ENCODE data around the gene WASL. TPM values are rescaled to one million over a fixed set of nuclear protein-coding genes. Genes with fewer than 3 reads are reported as not detected.

Gene WASL
- total RNA-seq, 6 experiments from 2014 or later = 22.7 to 27.6 (median 26.5) TPM

DNA sequence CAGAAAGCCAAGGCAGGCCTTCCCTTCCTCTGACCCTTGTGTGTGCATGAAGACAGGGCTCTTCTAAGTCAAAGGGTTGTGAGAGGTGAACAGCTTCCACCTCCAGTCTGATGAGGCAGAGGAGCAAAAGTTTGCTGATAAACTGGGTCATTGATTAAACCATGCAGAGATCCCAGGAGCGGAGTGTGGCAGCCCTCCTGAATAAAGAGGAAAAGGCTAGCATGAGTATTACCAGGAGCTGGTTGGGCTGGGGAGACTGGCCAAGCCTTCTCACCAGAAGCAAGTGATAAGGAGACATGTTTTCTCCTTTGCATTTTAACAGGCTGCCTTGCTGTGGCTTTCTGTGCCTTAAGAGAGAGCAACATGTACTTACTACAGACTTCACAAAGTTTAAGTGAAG, 82.9 kb downstream of the WASL start:
- Mint-ChIP-seq H3K36me3 (ENCODE audit: low read depth) (no peaks in the 10 kb centered on the region), H3K4me1 (ENCODE audit: low read depth) (no peaks in the 10 kb centered on the region), H3K27ac (no peak overlapping the region), H3K9me3 (no peaks in the 10 kb centered on the region), H3K4me3 (no peak overlapping the region), H3K27me3 (ENCODE audit: insufficient read depth) (peaks cover 23% of the 10 kb centered on the region)
- TF ChIP-seq, protein P1, sequence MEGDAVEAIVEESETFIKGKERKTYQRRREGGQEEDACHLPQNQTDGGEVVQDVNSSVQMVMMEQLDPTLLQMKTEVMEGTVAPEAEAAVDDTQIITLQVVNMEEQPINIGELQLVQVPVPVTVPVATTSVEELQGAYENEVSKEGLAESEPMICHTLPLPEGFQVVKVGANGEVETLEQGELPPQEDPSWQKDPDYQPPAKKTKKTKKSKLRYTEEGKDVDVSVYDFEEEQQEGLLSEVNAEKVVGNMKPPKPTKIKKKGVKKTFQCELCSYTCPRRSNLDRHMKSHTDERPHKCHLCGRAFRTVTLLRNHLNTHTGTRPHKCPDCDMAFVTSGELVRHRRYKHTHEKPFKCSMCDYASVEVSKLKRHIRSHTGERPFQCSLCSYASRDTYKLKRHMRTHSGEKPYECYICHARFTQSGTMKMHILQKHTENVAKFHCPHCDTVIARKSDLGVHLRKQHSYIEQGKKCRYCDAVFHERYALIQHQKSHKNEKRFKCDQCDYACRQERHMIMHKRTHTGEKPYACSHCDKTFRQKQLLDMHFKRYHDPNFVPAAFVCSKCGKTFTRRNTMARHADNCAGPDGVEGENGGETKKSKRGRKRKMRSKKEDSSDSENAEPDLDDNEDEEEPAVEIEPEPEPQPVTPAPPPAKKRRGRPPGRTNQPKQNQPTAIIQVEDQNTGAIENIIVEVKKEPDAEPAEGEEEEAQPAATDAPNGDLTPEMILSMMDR (IDR thresholded peaks at IDR 0.05) = no peak
- DNase-seq = no peak

DNA sequence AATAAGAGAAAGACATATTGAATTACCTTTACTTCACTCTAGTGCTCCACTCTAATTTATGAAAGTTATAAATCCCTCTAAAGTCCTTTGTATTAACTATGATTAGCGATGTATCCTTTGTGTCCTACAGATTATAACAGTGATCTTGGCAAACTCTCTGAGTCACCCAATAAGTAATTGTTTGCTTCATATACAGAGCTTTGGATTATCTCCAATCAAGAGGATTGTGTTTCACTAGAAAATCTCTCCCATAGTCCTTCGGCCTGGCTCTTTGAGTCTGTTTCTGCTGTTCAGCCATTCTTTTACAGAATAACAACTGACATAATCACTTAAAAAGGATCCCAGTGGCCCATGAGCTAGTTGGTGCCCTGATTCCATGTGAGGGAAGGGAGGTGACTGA, 83.6 kb downstream of the WASL start:
- H3K9me3 Mint-ChIP-seq = no peaks in the 10 kb centered on the region
- no peak overlapping the region for H3K4me3 Mint-ChIP-seq
- no peaks in the 10 kb centered on the region for H3K36me3 Mint-ChIP-seq (ENCODE audit: low read depth)
- H3K27ac Mint-ChIP-seq = no peak overlapping the region
- TF ChIP-seq, protein P1 (IDR thresholded peaks at IDR 0.05) = no peak
- no peaks in the 10 kb centered on the region for H3K4me1 Mint-ChIP-seq (ENCODE audit: low read depth)
- no peak for DNase-seq
- peaks cover 27% of the 10 kb centered on the region for H3K27me3 Mint-ChIP-seq (ENCODE audit: insufficient read depth)

DNA sequence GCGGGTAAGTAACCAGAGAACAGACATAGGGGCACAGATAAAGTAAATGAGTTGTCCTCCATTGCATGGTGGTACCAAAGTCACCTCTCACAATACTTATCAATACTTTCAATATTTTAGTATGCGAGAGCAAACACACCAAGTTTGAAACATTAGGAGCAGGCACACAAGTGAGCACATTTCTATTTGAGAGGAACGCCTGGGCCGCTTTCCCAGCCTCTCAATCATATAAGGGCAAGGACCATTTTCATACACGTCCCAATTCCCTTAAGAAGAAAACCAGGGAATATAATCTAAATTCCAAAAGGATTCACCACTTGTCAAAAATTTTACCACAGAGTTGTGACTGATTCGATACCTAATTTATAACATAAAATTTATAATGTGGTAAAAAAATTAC, 85.6 kb downstream of the WASL start:
- no peak for DNase-seq
- H3K27ac Mint-ChIP-seq = no peak overlapping the region
- no peaks in the 10 kb centered on the region for H3K9me3 Mint-ChIP-seq
- H3K36me3 Mint-ChIP-seq (ENCODE audit: low read depth) = no peaks in the 10 kb centered on the region
- H3K4me1 Mint-ChIP-seq (ENCODE audit: low read depth) = no peaks in the 10 kb centered on the region
- TF ChIP-seq, protein P1 (IDR thresholded peaks at IDR 0.05) = no peak
- no peak overlapping the region for H3K4me3 Mint-ChIP-seq
- peaks cover 27% of the 10 kb centered on the region for H3K27me3 Mint-ChIP-seq (ENCODE audit: insufficient read depth)

DNA sequence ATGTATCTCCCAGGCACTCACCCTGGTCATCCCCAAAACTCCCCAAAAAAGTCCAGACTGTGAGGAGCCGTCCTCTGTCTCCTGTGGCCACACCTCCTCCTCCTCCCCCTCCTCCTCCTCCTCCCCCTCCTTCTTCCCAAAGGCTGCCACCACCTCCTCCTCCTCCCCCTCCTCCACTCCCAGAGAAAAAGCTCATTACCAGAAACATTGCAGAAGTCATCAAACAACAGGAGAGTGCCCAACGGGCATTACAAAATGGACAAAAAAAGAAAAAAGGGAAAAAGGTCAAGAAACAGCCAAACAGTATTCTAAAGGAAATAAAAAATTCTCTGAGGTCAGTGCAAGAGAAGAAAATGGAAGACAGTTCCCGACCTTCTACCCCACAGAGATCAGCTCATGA, 86.0 kb downstream of the WASL start:
- DNase-seq = no peak
- H3K27me3 Mint-ChIP-seq (ENCODE audit: insufficient read depth) = peaks cover 29% of the 10 kb centered on the region
- H3K27ac Mint-ChIP-seq = no peak overlapping the region
- TF ChIP-seq, protein P1 (IDR thresholded peaks at IDR 0.05) = no peak
- no peaks in the 10 kb centered on the region for H3K9me3 Mint-ChIP-seq
- H3K36me3 Mint-ChIP-seq (ENCODE audit: low read depth) = no peaks in the 10 kb centered on the region
- no peaks in the 10 kb centered on the region for H3K4me1 Mint-ChIP-seq (ENCODE audit: low read depth)
- H3K4me3 Mint-ChIP-seq = no peak overlapping the region

DNA sequence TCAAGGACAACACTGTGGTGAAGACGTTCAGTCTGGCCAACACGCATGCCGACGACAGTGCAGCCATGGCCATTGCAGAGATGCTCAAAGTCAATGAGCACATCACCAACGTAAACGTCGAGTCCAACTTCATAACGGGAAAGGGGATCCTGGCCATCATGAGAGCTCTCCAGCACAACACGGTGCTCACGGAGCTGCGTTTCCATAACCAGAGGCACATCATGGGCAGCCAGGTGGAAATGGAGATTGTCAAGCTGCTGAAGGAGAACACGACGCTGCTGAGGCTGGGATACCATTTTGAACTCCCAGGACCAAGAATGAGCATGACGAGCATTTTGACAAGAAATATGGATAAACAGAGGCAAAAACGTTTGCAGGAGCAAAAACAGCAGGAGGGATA, 86.5 kb downstream of the WASL start:
- H3K36me3 Mint-ChIP-seq (ENCODE audit: low read depth) = no peaks in the 10 kb centered on the region
- TF ChIP-seq, protein P1 (IDR thresholded peaks at IDR 0.05) = no peak
- peaks cover 29% of the 10 kb centered on the region for H3K27me3 Mint-ChIP-seq (ENCODE audit: insufficient read depth)
- no peak overlapping the region for H3K4me3 Mint-ChIP-seq
- no peaks in the 10 kb centered on the region for H3K9me3 Mint-ChIP-seq
- H3K4me1 Mint-ChIP-seq (ENCODE audit: low read depth) = no peaks in the 10 kb centered on the region
- no peak for DNase-seq
- H3K27ac Mint-ChIP-seq = no peak overlapping the region

DNA sequence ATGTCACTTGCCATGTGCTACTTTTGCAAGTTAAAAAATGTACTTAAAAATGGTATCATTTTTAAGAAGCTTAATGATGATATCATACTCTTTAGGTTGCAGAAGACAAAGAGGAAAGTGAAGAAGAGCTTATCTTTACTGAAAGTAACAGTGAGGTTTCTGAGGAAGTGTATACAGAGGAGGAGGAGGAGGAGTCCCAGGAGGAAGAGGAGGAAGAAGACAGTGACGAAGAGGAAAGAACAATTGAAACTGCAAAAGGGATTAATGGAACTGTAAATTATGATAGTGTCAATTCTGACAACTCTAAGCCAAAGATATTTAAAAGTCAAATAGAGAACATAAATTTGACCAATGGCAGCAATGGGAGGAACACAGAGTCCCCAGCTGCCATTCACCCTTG, 87.0 kb downstream of the WASL start:
- Mint-ChIP-seq H3K27ac (no peak overlapping the region), H3K4me3 (no peak overlapping the region), H3K27me3 (ENCODE audit: insufficient read depth) (peaks cover 29% of the 10 kb centered on the region), H3K4me1 (ENCODE audit: low read depth) (no peaks in the 10 kb centered on the region), H3K36me3 (ENCODE audit: low read depth) (no peaks in the 10 kb centered on the region), H3K9me3 (no peaks in the 10 kb centered on the region)
- no peak for DNase-seq
- TF ChIP-seq, protein P1 (IDR thresholded peaks at IDR 0.05) = no peak

Measured in HFFc6 (cell line).